ENCODE results near the gene LRRC4C. TPM values are rescaled to one million over a fixed set of nuclear protein-coding genes. Genes with fewer than 3 reads are reported as not detected.

LRRC4C gene
- total and polyA plus RNA-seq, 4 experiments from 2014 or later: not detected

GRCh38 chr11:41189701-41190436, 269.6 kb downstream of the LRRC4C start:
- no peaks in the 10 kb centered on the region for H3K36me3 Mint-ChIP-seq
- peaks cover 5 to 22% (median 10%) of the 10 kb centered on the region in 8 donors for H3K9me3 Mint-ChIP-seq
- ChIA-PET CTCF (ENCODE audit: partially characterized antibody) (no interaction called here), POLR2A (ENCODE audit: partially characterized antibody) (no interaction called here)
- H3K27me3 Mint-ChIP-seq: no peaks in the 10 kb centered on the region
- H3K4me3 Mint-ChIP-seq: no peak overlapping the region
- H3K27me3 ChIP-seq (ENCODE audit: insufficient read depth, low read length): no peaks in the 10 kb centered on the region
- no peaks in the 10 kb centered on the region for H3K9me3 ChIP-seq (ENCODE audit: control insufficient read depth in 1 of 2, low read length in 2 of 2)
- H3K36me3 ChIP-seq (ENCODE audit: insufficient read depth, low read length): no peaks in the 10 kb centered on the region
- intact Hi-C loops (cut with micrococcal nuclease): no loop called here
- no peak overlapping the region for H3K27ac ChIP-seq (ENCODE audit: low read depth, low read length)
- H3K4me1 Mint-ChIP-seq: no peaks in the 10 kb centered on the region
- no peak overlapping the region for H3K4me3 ChIP-seq (ENCODE audit: low read length in 2 of 2)
- H3K4me1 ChIP-seq (ENCODE audit: insufficient read depth, low read length): no peaks in the 10 kb centered on the region
- H3K27ac Mint-ChIP-seq: no peak overlapping the region
- no peak for DNase-seq

GRCh38 chr11:41177791-41178190, 281.7 kb downstream of the LRRC4C start:
- H3K27me3 ChIP-seq (ENCODE audit: insufficient read depth, low read length): no peaks in the 10 kb centered on the region
- no peaks in the 10 kb centered on the region for H3K36me3 ChIP-seq (ENCODE audit: insufficient read depth, low read length)
- Mint-ChIP-seq H3K36me3 (no peaks in the 10 kb centered on the region), H3K27ac (no peak overlapping the region), H3K4me1 (no peaks in the 10 kb centered on the region), H3K9me3 (peaks cover 0 to 37% (median 15%) of the 10 kb centered on the region in 8 donors), H3K4me3 (no peak overlapping the region), H3K27me3 (no peaks in the 10 kb centered on the region)
- ChIA-PET CTCF (ENCODE audit: partially characterized antibody) (no interaction called here), POLR2A (ENCODE audit: partially characterized antibody) (no interaction called here)
- H3K4me3 ChIP-seq (ENCODE audit: low read length in 2 of 2): no peak overlapping the region
- intact Hi-C loops (cut with micrococcal nuclease): no loop called here
- no peak overlapping the region for H3K27ac ChIP-seq (ENCODE audit: low read depth, low read length)
- DNase-seq: no peak
- H3K4me1 ChIP-seq (ENCODE audit: insufficient read depth, low read length): no peaks in the 10 kb centered on the region
- no peaks in the 10 kb centered on the region for H3K9me3 ChIP-seq (ENCODE audit: control insufficient read depth in 1 of 2, low read length in 2 of 2)

- H3K9me3 Mint-ChIP-seq: peaks cover 0 to 29% (median 12%) of the 10 kb centered on the region in 8 donors
- Histone ChIP-seq H3K4me1 (ENCODE audit: insufficient read depth, low read length) (no peaks in the 10 kb centered on the region), H3K4me3 (ENCODE audit: low read length in 2 of 2) (no peak overlapping the region), H3K36me3 (ENCODE audit: insufficient read depth, low read length) (no peaks in the 10 kb centered on the region), H3K27ac (ENCODE audit: low read depth, low read length) (no peak overlapping the region), H3K27me3 (ENCODE audit: insufficient read depth, low read length) (no peaks in the 10 kb centered on the region), H3K9me3 (ENCODE audit: control insufficient read depth in 1 of 2, low read length in 2 of 2) (no peaks in the 10 kb centered on the region)
- H3K4me1 Mint-ChIP-seq: no peaks in the 10 kb centered on the region
- POLR2A ChIA-PET (ENCODE audit: partially characterized antibody): no interaction called here
- H3K27ac Mint-ChIP-seq: no peak overlapping the region
- no peaks in the 10 kb centered on the region for H3K36me3 Mint-ChIP-seq
- intact Hi-C loops (cut with micrococcal nuclease): no loop called here
- H3K4me3 Mint-ChIP-seq: no peak overlapping the region
- DNase-seq: no peak
- CTCF ChIA-PET (ENCODE audit: partially characterized antibody): no interaction called here
- H3K27me3 Mint-ChIP-seq: no peaks in the 10 kb centered on the region
Observed at GRCh38 chr11:41175304-41175972, 284.0 kb downstream of the LRRC4C start.

GRCh38 chr11:41146326-41146725, 313.1 kb downstream of the LRRC4C start:
- POLR2A ChIA-PET (ENCODE audit: partially characterized antibody): no interaction called here
- Mint-ChIP-seq H3K4me1 (no peaks in the 10 kb centered on the region), H3K4me3 (no peak overlapping the region), H3K27ac (no peak overlapping the region), H3K36me3 (no peaks in the 10 kb centered on the region), H3K9me3 (peaks cover 0 to 34% (median 13%) of the 10 kb centered on the region in 8 donors), H3K27me3 (no peaks in the 10 kb centered on the region)
- Histone ChIP-seq H3K27ac (ENCODE audit: low read depth, low read length) (no peak overlapping the region), H3K27me3 (ENCODE audit: insufficient read depth, low read length) (no peaks in the 10 kb centered on the region), H3K9me3 (ENCODE audit: control insufficient read depth in 1 of 2, low read length in 2 of 2) (no peaks in the 10 kb centered on the region), H3K4me1 (ENCODE audit: insufficient read depth, low read length) (no peaks in the 10 kb centered on the region), H3K36me3 (ENCODE audit: insufficient read depth, low read length) (no peaks in the 10 kb centered on the region), H3K4me3 (ENCODE audit: low read length in 2 of 2) (no peak overlapping the region)
- CTCF ChIA-PET (ENCODE audit: partially characterized antibody): no interaction called here
- intact Hi-C loops (cut with micrococcal nuclease): no loop called here
- no peak for DNase-seq

GRCh38 chr11:41145420-41145819, 314.0 kb downstream of the LRRC4C start:
- Histone ChIP-seq H3K9me3 (ENCODE audit: control insufficient read depth in 1 of 2, low read length in 2 of 2) (no peaks in the 10 kb centered on the region), H3K4me1 (ENCODE audit: insufficient read depth, low read length) (no peaks in the 10 kb centered on the region), H3K27ac (ENCODE audit: low read depth, low read length) (no peak overlapping the region), H3K27me3 (ENCODE audit: insufficient read depth, low read length) (no peaks in the 10 kb centered on the region), H3K4me3 (ENCODE audit: low read length in 2 of 2) (no peak overlapping the region), H3K36me3 (ENCODE audit: insufficient read depth, low read length) (no peaks in the 10 kb centered on the region)
- no peaks in the 10 kb centered on the region for H3K27me3 Mint-ChIP-seq
- H3K9me3 Mint-ChIP-seq: peaks cover 0 to 38% (median 15%) of the 10 kb centered on the region in 8 donors
- POLR2A ChIA-PET (ENCODE audit: partially characterized antibody): no interaction called here
- H3K27ac Mint-ChIP-seq: no peak overlapping the region
- no peaks in the 10 kb centered on the region for H3K4me1 Mint-ChIP-seq
- CTCF ChIA-PET (ENCODE audit: partially characterized antibody): no interaction called here
- DNase-seq: no peak
- intact Hi-C loops (cut with micrococcal nuclease): no loop called here
- H3K4me3 Mint-ChIP-seq: no peak overlapping the region
- no peaks in the 10 kb centered on the region for H3K36me3 Mint-ChIP-seq

GRCh38 chr11:41134971-41135370, 324.5 kb downstream of the LRRC4C start:
- intact Hi-C loops (cut with micrococcal nuclease): no loop called here
- Mint-ChIP-seq H3K27me3 (no peaks in the 10 kb centered on the region), H3K27ac (no peak overlapping the region), H3K4me1 (no peaks in the 10 kb centered on the region), H3K9me3 (peaks cover 0 to 18% (median 7%) of the 10 kb centered on the region in 8 donors), H3K36me3 (no peaks in the 10 kb centered on the region), H3K4me3 (no peak overlapping the region)
- no peak overlapping the region for H3K27ac ChIP-seq (ENCODE audit: low read depth, low read length)
- no peak for DNase-seq
- ChIA-PET CTCF (ENCODE audit: partially characterized antibody) (no interaction called here), POLR2A (ENCODE audit: partially characterized antibody) (no interaction called here)
- H3K27me3 ChIP-seq (ENCODE audit: insufficient read depth, low read length): no peaks in the 10 kb centered on the region
- H3K4me3 ChIP-seq (ENCODE audit: low read length in 2 of 2): no peak overlapping the region
- no peaks in the 10 kb centered on the region for H3K9me3 ChIP-seq (ENCODE audit: control insufficient read depth in 1 of 2, low read length in 2 of 2)
- no peaks in the 10 kb centered on the region for H3K4me1 ChIP-seq (ENCODE audit: insufficient read depth, low read length)
- H3K36me3 ChIP-seq (ENCODE audit: insufficient read depth, low read length): no peaks in the 10 kb centered on the region

GRCh38 chr11:41133023-41133422, 326.4 kb downstream of the LRRC4C start:
- Mint-ChIP-seq H3K4me3 (no peak overlapping the region), H3K27me3 (no peaks in the 10 kb centered on the region), H3K27ac (no peak overlapping the region), H3K36me3 (no peaks in the 10 kb centered on the region), H3K9me3 (peaks cover 0 to 10% (median 7%) of the 10 kb centered on the region in 8 donors), H3K4me1 (no peaks in the 10 kb centered on the region)
- Histone ChIP-seq H3K9me3 (ENCODE audit: control insufficient read depth in 1 of 2, low read length in 2 of 2) (no peaks in the 10 kb centered on the region), H3K27ac (ENCODE audit: low read depth, low read length) (no peak overlapping the region), H3K4me1 (ENCODE audit: insufficient read depth, low read length) (no peaks in the 10 kb centered on the region), H3K27me3 (ENCODE audit: insufficient read depth, low read length) (no peaks in the 10 kb centered on the region), H3K36me3 (ENCODE audit: insufficient read depth, low read length) (no peaks in the 10 kb centered on the region), H3K4me3 (ENCODE audit: low read length in 2 of 2) (no peak overlapping the region)
- ChIA-PET CTCF (ENCODE audit: partially characterized antibody) (no interaction called here), POLR2A (ENCODE audit: partially characterized antibody) (no interaction called here)
- intact Hi-C loops (cut with micrococcal nuclease): no loop called here
- DNase-seq: no peak
